HepG2 (cell line): ENCODE data around the gene COL10A1. TPM values are rescaled to one million over a fixed set of nuclear protein-coding genes. Genes with fewer than 3 reads are reported as not detected.

Experiments used
- ATAC-seq: fragments of 200-7000 bp; cut with Tn5 transposase; 3 replicates; pipeline ENCODE4 v1.9.1; 2020; ENCODE audit warnings: mild to moderate bottlenecking, moderate library complexity
- BruUV-seq: library from RNA; stranded (reverse); fragments of 400-500 nt; replicated peaks from 2 replicates; lab custom pipeline; 2021; lab: Mats Ljungman, UMichigan
- CTCF ChIA-PET: fragments of 300-600 bp; formaldehyde crosslinking; extraction: SDS; loops from one replicate; lab custom pipeline; 2021; ENCODE audit warnings: low total read pairs, inconsistent platforms, low intra/inter-chr PET ratio; lab: Yijun Ruan, JAX
- POLR2A ChIA-PET: fragments of 350-600 bp; sonication (Branson Sonifier 250); formaldehyde crosslinking; loops from one replicate; lab custom pipeline; 2020; ENCODE audit warnings: antibody characterized with exemption, inconsistent platforms; lab: Yijun Ruan, JAX
- DNase-seq: peaks from one replicate; pipeline ENCODE4 v3.0.0-alpha.2; 2015; ENCODE audit warnings: low spot score
- FAIRE-seq: peaks from 3 replicates; lab custom pipeline; 2011; peaks lifted over from hg19 to GRCh38; lab: Jason Lieb, UNC
- H2AFZ ChIP-seq: one replicate; pipeline ENCODE4 v1.6.1; 2011; ENCODE audit warnings: low read length, inconsistent platforms
- H3K27ac ChIP-seq: fragments of 300-600 bp; 3 replicates; pipeline ENCODE4 v1.8.0; 2011; ENCODE audit warnings: mixed run types, mild to moderate bottlenecking, mixed read lengths, low read length, inconsistent platforms; ENCODE audit not compliant: insufficient read depth; ENCODE audit errors: extremely low read length
- H3K27me3 ChIP-seq, 2 experiments: fragments of 200-600 bp in 1 of 2; 2 replicates in 1 of 2; 3 replicates in 1 of 2; pipeline versions ENCODE4 v1.6.0 to v1.8.0; 2011; ENCODE audit warnings: low read length in 2 of 2, mild to moderate bottlenecking in 2 of 2, moderate library complexity in 2 of 2, inconsistent platforms in 1 of 2; ENCODE audit not compliant: insufficient read depth in 2 of 2, control insufficient read depth in 1 of 2
- H3K36me3 ChIP-seq, 2 experiments: fragments of 200-600 bp in 1 of 2; replicated peaks in 1 of 2; 2 replicates in 1 of 2; 3 replicates in 1 of 2; pipeline versions ENCODE4 v1.5.1 to v1.8.0; 2011; ENCODE audit warnings: low read length in 2 of 2, inconsistent platforms in 1 of 2; ENCODE audit not compliant: insufficient read depth in 2 of 2, control insufficient read depth in 1 of 2
- H3K4me1 ChIP-seq: 2 replicates; pipeline ENCODE4 v1.5.1; 2012; ENCODE audit warnings: low read length, inconsistent platforms; ENCODE audit not compliant: insufficient read depth
- H3K4me2 ChIP-seq: 2 replicates; pipeline ENCODE4 v1.6.0; 2011; ENCODE audit warnings: low read depth, low read length, inconsistent platforms
- H3K4me3 ChIP-seq, 3 experiments: fragments of 200-600 bp in 1 of 3; sonication (generic), shearing (Covaris generic) in 1 of 3; replicated peaks in 1 of 3; 2 replicates each; pipeline ENCODE4 v1.5.1; 2011 to 2016; ENCODE audit warnings: low read length in 3 of 3, inconsistent platforms in 2 of 3, low read depth in 2 of 3, mild to moderate bottlenecking in 2 of 3, control low read depth in 1 of 3, mixed read lengths in 1 of 3; ENCODE audit not compliant: insufficient read depth in 1 of 3
- H3K79me2 ChIP-seq: one replicate; pipeline ENCODE4 v1.6.1; 2011; ENCODE audit warnings: low read length, inconsistent platforms; ENCODE audit not compliant: insufficient read depth
- H3K9ac ChIP-seq: 2 replicates; pipeline ENCODE4 v1.6.0; 2011; ENCODE audit warnings: mild to moderate bottlenecking, low read depth, low read length, inconsistent platforms; ENCODE audit not compliant: insufficient read depth
- H3K9me3 ChIP-seq: 2 replicates; pipeline ENCODE4 v1.5.1; 2012; ENCODE audit warnings: mild to moderate bottlenecking, low read length
- H4K20me1 ChIP-seq: 2 replicates; pipeline ENCODE4 v1.6.0; 2011; ENCODE audit warnings: inconsistent platforms, mild to moderate bottlenecking, low read length, moderate library complexity; ENCODE audit not compliant: insufficient read depth
- GLI4 ChIP-seq: sonication (generic); formaldehyde crosslinking; IDR thresholded peaks from 2 replicates; pipeline ENCODE4 v1.5.1; 2020; ENCODE audit warnings: missing genetic modification reagents, mild to moderate bottlenecking, moderate library complexity, borderline replicate concordance
- HIVEP1 ChIP-seq: sonication (generic); formaldehyde crosslinking; IDR thresholded peaks from 2 replicates; pipeline ENCODE4 v1.4.0; 2020; ENCODE audit warnings: mild to moderate bottlenecking, missing genetic modification reagents
- HNF4A ChIP-seq: sonication (generic); formaldehyde crosslinking; IDR thresholded peaks from 2 replicates; pipeline ENCODE4 v1.4.0; 2020; ENCODE audit warnings: missing genetic modification reagents
- HNRNPUL1 ChIP-seq: fragments of 200-400 bp; formaldehyde crosslinking; IDR thresholded peaks from 2 replicates; pipeline ENCODE4 v1.6.1; 2017; ENCODE audit warnings: low read depth, mild to moderate bottlenecking, low read length, moderate library complexity
- JARID2 ChIP-seq: sonication (generic); formaldehyde crosslinking; IDR thresholded peaks from 2 replicates; pipeline ENCODE4 v1.8.1; 2023; ENCODE audit warnings: missing genetic modification reagents, inconsistent platforms; ENCODE audit not compliant: insufficient replicate concordance
- NAIF1 ChIP-seq: sonication (generic); formaldehyde crosslinking; IDR thresholded peaks from 2 replicates; pipeline ENCODE4 v1.5.0; 2020; ENCODE audit warnings: mild to moderate bottlenecking, missing genetic modification reagents, borderline replicate concordance
- SMC3 ChIP-seq: IDR thresholded peaks from 2 replicates; pipeline ENCODE4 v1.6.1; 2011; ENCODE audit warnings: low read length, improper control_type of control experiment
- THAP9 ChIP-seq: sonication (generic); formaldehyde crosslinking; IDR thresholded peaks from 2 replicates; pipeline ENCODE4; 2020; ENCODE audit warnings: missing genetic modification reagents, mild to moderate bottlenecking, borderline replicate concordance
- ZBTB38 ChIP-seq: sonication (generic); formaldehyde crosslinking; IDR thresholded peaks from 2 replicates; pipeline ENCODE4 v1.5.1; 2020; ENCODE audit warnings: mild to moderate bottlenecking, missing genetic modification reagents
- ZFP36 ChIP-seq: fragments of 150-350 bp; IDR thresholded peaks from 2 replicates; pipeline ENCODE4 v1.6.1; 2018; ENCODE audit warnings: borderline replicate concordance, low read length, low read depth; ENCODE audit not compliant: partially characterized antibody
- ZFYVE20 ChIP-seq: sonication (generic); formaldehyde crosslinking; IDR thresholded peaks from 2 replicates; pipeline ENCODE4 v1.8.0; 2023; ENCODE audit warnings: low read depth, mild to moderate bottlenecking, moderate library complexity, missing genetic modification reagents, borderline replicate concordance
- ZNF136 ChIP-seq: sonication (generic); formaldehyde crosslinking; IDR thresholded peaks from 2 replicates; pipeline ENCODE4 v1.8.1; 2022; ENCODE audit warnings: low read depth, mild to moderate bottlenecking, moderate library complexity, missing genetic modification reagents
- ZNF18 ChIP-seq: sonication (generic); formaldehyde crosslinking; IDR thresholded peaks from 2 replicates; pipeline ENCODE4 v1.8.0; 2022; ENCODE audit warnings: mild to moderate bottlenecking, missing genetic modification reagents; ENCODE audit not compliant: insufficient replicate concordance
- ZNF180 ChIP-seq: sonication (generic); formaldehyde crosslinking; IDR thresholded peaks from 2 replicates; pipeline ENCODE4 v1.4.0; 2020; ENCODE audit warnings: low read depth, missing genetic modification reagents, borderline replicate concordance
- ZNF274 ChIP-seq: sonication (generic); formaldehyde crosslinking; IDR thresholded peaks from 2 replicates; pipeline ENCODE4 v1.5.1; 2020; ENCODE audit warnings: mild to moderate bottlenecking, missing genetic modification reagents
- ZNF275 ChIP-seq: sonication (generic); formaldehyde crosslinking; IDR thresholded peaks from 2 replicates; pipeline ENCODE4 v1.8.0; 2022; ENCODE audit warnings: missing genetic modification reagents, mild to moderate bottlenecking, inconsistent platforms, borderline replicate concordance
- ZNF296 ChIP-seq: sonication (generic); formaldehyde crosslinking; conservative IDR thresholded peaks from 2 replicates; pipeline ENCODE4 v1.5.0; 2020; ENCODE audit warnings: mild to moderate bottlenecking, missing genetic modification reagents
- ZNF354B ChIP-seq: sonication (generic); formaldehyde crosslinking; IDR thresholded peaks from 2 replicates; pipeline ENCODE4 v1.8.0; 2022; ENCODE audit warnings: mild to moderate bottlenecking, missing genetic modification reagents
- whole genome bisulfite sequencing: methylation state at CpG from one replicate; pipeline ENCODE4 v1.1.6; 2017; ENCODE audit warnings: low lambda C conversion rate; 5-methylcytosine and 5-hydroxymethylcytosine counted together
- in situ Hi-C: cut with HindIII; loops from 2 replicates; pipeline ENCODE4 v1.10.0; 2017; ENCODE audit warnings: low pct_unique_long_range_greater_than_20kb; ENCODE audit not compliant: extremely low pct_ligation_motif_present
- intact Hi-C: fragments of 100-400 bp; cut with micrococcal nuclease; formaldehyde crosslinking; loops from one replicate; pipeline ENCODE4 v1.10.0; 2022; ENCODE audit not compliant: unreplicated experiment
- polyA plus RNA-seq, 8 experiments: library from polyadenylated mRNA; depleted of rRNA in 3 of 8; stranded (reverse) in 7 of 8; unstranded in 1 of 8; fragments of >200 nt; fragmentation: Illumina TruSeq in 4 of 8; extraction: Trizol in 4 of 8; gene quantifications; 2 replicates each; pipeline versions ENCODE4 v1.2.1 to v1.2.3, GENCODE V29; 2011 to 2016; ENCODE audit warnings: low read depth in 4 of 8, missing spikeins in 1 of 8, mixed read lengths in 1 of 8; ENCODE audit not compliant: insufficient read depth in 1 of 8
- total RNA-seq, 5 experiments: library from RNA; depleted of rRNA; stranded (reverse); fragments of >200 nt; fragmentation: Illumina TruSeq; extraction: Trizol; gene quantifications; 2 replicates each; pipeline ENCODE4 v1.2.3, GENCODE V29; 2016; ENCODE audit warnings: low read depth in 1 of 5

Gene COL10A1
- total and polyA plus RNA-seq, 2 of the 13 experiments (the other 11 are each of a cell fraction or from before 2014, with no cell fraction given), result 0.07 TPM; not detected in 1

- no TSS peak for BruUV-seq
- Histone ChIP-seq H3K4me3 (no peak overlapping the region), H3K9ac (no peak overlapping the region)
- TF ChIP-seq HNF4A (no peak), ZNF274 (no peak), NAIF1 (no peak), ZBTB38 (CRISPR knock-in tag) (no peak), ZNF275 (CRISPR knock-in tag) (no peak), ZNF136 (CRISPR knock-in tag) (no peak), THAP9 (no peak), ZNF354B (CRISPR knock-in tag) (no peak), ZFP36 (no peak), HNRNPUL1 (no peak), ZFYVE20 (CRISPR knock-in tag) (no peak), GLI4 (CRISPR knock-in tag) (no peak), HIVEP1 (CRISPR knock-in tag) (no peak), ZNF180 (no peak), JARID2 (CRISPR knock-in tag) (no peak), ZNF296 (CRISPR knock-in tag) (no peak), ZNF18 (CRISPR knock-in tag) (no peak), SMC3 (no peak)
- TF ChIP-seq, all 625 proteins: peak for 0
- Histone ChIP-seq H3K27ac (no peak overlapping the region), H3K36me3 (peaks cover 0 to 2% of the 10 kb centered on the region in 2 experiments; a peak in 1 of 5 replicates), H3K27me3 (no peaks in the 10 kb centered on the region), H3K4me1 (no peaks in the 10 kb centered on the region), H3K79me2 (no peaks in the 10 kb centered on the region), H3K9me3 (peaks cover 15% of the 10 kb centered on the region), H3K4me2 (no peak overlapping the region), H2AFZ (no peak overlapping the region), H4K20me1 (no peaks in the 10 kb centered on the region)
- POLR2A ChIA-PET, result no interaction called here
- intact Hi-C loops (no loop called here), in situ Hi-C loops (no loop called here)
- ATAC-seq, result no peak
- WGBS, result 95% methylated on average over 5 of the region's 5 CpGs
- no peak for FAIRE-seq
- CTCF ChIA-PET, result no interaction called here
- no peak for DNase-seq
Measured at GRCh38 chr6:116170358-116171057, 44.6 kb upstream of the COL10A1 start.
